ENCODE measurements around the gene G6PC3.

- TF ChIP-seq FOS (IDR thresholded peaks at IDR 0.05; ENCODE audit: low read depth, low read length) = no peak
- no peak for TF ChIP-seq POLR2A (IDR thresholded peaks at IDR 0.05; ENCODE audit: low read depth, low read length)
- no peak for TF ChIP-seq NFE2L2 (IDR thresholded peaks at IDR 0.05; ENCODE audit: low read depth, low read length)
These were observed 17.2 kb upstream of the G6PC3 start for GRCh38 chr17:44053125-44053872.

Data from IMR-90 (cell line).